Stromal cell of bone marrow (primary cell): ENCODE data around the gene MYLK3.
"Not testable (repeated sequence)": the region's sequence is repeated elsewhere in the genome, so short reads cannot be mapped to it uniquely, and the experiment has no call there.

Source experiments
- DNase-seq: peaks from one replicate; pipeline ENCODE4 v3.0.0-alpha.2; 2012; ENCODE audit warnings: low read depth

Gene MYLK3

GRCh38 chr16:46747777-46748651, at the start of gene MYLK3:
TSS of gene MYLK3 (minus strand) at chr16:46748344. CDS start at chr16:46748193, 151 bp downstream.
- no peak for DNase-seq

- DNase-seq: no peak
Measured at GRCh38 chr16:46797501-46797900, 49.4 kb upstream of the MYLK3 start.

- DNase-seq: no peak
Measured at GRCh38 chr16:46796764-46797269, 48.7 kb upstream of the MYLK3 start.

GRCh38 chr16:46793841-46794240, 45.7 kb upstream of the MYLK3 start:
- DNase-seq: no peak

GRCh38 chr16:46790599-46791270, 42.6 kb upstream of the MYLK3 start:
- DNase-seq: no peak

- DNase-seq: peak; percentile 21
Measured at GRCh38 chr16:46789499-46790414, 41.6 kb upstream of the MYLK3 start.

- no peak for DNase-seq
Measured at GRCh38 chr16:46788891-46789474, 40.8 kb upstream of the MYLK3 start.

GRCh38 chr16:46787909-46788308, 39.8 kb upstream of the MYLK3 start:
- no peak for DNase-seq

- DNase-seq: no peak
Measured at GRCh38 chr16:46785076-46785845, 37.1 kb upstream of the MYLK3 start.

GRCh38 chr16:46784569-46784968, 36.4 kb upstream of the MYLK3 start:
- not testable (repeated sequence) for DNase-seq

- DNase-seq: no peak
Measured at GRCh38 chr16:46783800-46784199, 35.7 kb upstream of the MYLK3 start.

- DNase-seq: no peak
Measured at GRCh38 chr16:46782320-46782719, 34.2 kb upstream of the MYLK3 start.

- DNase-seq: no peak
Measured at GRCh38 chr16:46777804-46778203, 29.7 kb upstream of the MYLK3 start.

- no peak for DNase-seq
Measured at GRCh38 chr16:46775214-46775613, 27.1 kb upstream of the MYLK3 start.

GRCh38 chr16:46774743-46775177, 26.6 kb upstream of the MYLK3 start:
- DNase-seq: no peak

GRCh38 chr16:46772463-46772862, 24.3 kb upstream of the MYLK3 start:
- no peak for DNase-seq

- no peak for DNase-seq
Measured at GRCh38 chr16:46768809-46769208, 20.7 kb upstream of the MYLK3 start.

GRCh38 chr16:46765050-46765449, 16.9 kb upstream of the MYLK3 start:
- peak; percentile 53 for DNase-seq

- no peak for DNase-seq
Measured at GRCh38 chr16:46763147-46763546, 15.0 kb upstream of the MYLK3 start.

GRCh38 chr16:46762583-46762982, 14.4 kb upstream of the MYLK3 start:
- no peak for DNase-seq

- no peak for DNase-seq
Measured at GRCh38 chr16:46759309-46759708, 11.2 kb upstream of the MYLK3 start.
